AG10803 (cell line): ENCODE measurements around the gene POC5.
"Not testable (repeated sequence)": the region's sequence is repeated elsewhere in the genome, so short reads cannot be mapped to it uniquely, and the experiment has no call there.

Source experiments
- DNase-seq: peaks from one replicate; pipeline ENCODE4 v3.0.0; 2010; ENCODE audit warnings: low read depth
- H3K4me3 ChIP-seq: 2 replicates; pipeline ENCODE4 v1.5.1; 2011; ENCODE audit warnings: mild to moderate bottlenecking, low read length, control low read depth
- TF ChIP-seq, protein P1 (sequence below): conservative IDR thresholded peaks from 2 replicates; pipeline ENCODE4 v1.5.1; 2011; ENCODE audit warnings: mild to moderate bottlenecking, low read length, control low read depth, inconsistent platforms

POC5 gene

DNA sequence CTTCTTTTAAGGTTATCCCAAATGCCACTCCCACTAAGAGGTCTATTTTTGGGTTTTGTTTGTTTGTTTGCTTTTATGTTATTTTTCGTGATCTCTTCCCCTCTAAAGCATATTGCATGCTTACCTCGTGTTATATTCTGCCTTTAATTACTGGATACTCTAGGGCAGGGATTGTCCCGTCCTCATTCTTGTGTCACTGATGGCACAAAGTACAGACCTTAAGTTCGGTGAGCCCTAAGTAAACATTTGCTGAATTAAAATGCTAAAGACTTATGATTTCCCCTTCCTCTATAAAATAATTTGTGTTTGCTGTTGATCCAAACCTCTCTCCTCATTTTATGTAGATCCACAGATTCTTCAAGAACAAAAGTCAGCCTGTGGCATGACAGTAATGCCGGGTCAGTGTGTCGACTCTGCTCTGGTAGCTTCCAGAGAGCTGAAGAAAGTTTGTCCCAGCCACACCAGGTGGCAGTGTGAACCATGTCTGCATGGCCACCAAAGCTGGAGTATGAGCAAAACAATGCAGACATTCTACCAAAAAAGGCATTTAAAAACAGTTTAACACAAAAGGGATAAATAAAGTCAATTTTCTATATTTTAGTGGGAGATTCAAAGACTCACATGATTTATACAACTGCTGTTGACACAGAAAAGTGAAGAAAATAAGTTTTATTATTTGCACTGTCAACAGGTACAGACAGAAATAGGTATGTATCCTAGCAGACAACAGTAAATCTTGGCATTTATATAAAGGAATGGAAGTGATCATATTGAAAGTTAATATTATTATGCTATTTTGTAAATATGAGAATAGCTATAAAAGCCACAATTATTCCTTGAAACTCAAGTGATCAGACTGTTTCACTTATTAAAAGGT lies 17.9 kb upstream of the POC5 start:
- peak; percentile 3 for DNase-seq
- TF ChIP-seq, protein P1, sequence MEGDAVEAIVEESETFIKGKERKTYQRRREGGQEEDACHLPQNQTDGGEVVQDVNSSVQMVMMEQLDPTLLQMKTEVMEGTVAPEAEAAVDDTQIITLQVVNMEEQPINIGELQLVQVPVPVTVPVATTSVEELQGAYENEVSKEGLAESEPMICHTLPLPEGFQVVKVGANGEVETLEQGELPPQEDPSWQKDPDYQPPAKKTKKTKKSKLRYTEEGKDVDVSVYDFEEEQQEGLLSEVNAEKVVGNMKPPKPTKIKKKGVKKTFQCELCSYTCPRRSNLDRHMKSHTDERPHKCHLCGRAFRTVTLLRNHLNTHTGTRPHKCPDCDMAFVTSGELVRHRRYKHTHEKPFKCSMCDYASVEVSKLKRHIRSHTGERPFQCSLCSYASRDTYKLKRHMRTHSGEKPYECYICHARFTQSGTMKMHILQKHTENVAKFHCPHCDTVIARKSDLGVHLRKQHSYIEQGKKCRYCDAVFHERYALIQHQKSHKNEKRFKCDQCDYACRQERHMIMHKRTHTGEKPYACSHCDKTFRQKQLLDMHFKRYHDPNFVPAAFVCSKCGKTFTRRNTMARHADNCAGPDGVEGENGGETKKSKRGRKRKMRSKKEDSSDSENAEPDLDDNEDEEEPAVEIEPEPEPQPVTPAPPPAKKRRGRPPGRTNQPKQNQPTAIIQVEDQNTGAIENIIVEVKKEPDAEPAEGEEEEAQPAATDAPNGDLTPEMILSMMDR, result peak; percentile 37
- no peak overlapping the region for H3K4me3 ChIP-seq

DNA sequence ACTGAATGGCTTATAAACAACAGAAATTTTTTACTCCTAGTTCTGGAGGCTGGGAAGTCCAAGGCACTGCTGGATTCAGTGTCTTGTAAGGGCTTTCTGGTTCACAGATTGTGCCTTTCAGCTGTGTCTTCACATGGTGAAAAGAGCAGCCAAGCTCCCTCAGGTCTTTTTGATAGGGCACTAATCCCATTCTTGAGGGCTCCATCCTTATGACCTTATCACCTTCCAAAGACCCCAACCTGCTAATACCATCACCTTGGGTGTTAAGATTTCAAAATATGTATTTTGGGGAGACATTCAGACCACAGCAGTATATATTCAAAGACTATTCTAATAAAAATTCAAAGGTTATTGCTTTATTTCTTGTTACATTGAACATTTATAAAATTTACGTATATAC lies 16.5 kb upstream of the POC5 start:
- no peak for DNase-seq
- no peak overlapping the region for H3K4me3 ChIP-seq
- TF ChIP-seq, protein P1, result no peak

DNA sequence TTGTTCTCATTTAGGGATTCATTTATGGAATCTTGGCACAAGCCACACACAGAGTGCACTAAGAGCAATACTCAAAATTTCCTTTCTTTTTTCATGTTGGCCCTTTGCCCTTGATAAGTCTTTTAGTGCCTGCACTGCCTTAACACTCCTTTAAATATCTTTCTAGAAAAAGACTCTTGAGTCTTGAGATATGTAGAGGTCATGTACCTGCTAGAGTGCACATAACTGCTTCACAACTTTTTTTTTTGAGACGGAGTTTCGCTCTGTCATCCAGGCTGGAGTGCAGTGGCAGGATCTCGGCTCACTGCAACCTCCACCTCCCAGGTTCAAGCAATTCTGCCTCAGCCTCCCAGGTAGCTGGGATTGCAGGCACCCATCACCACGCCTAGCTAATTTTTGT lies 14.3 kb upstream of the POC5 start:
- DNase-seq, result not testable (repeated sequence)

DNA sequence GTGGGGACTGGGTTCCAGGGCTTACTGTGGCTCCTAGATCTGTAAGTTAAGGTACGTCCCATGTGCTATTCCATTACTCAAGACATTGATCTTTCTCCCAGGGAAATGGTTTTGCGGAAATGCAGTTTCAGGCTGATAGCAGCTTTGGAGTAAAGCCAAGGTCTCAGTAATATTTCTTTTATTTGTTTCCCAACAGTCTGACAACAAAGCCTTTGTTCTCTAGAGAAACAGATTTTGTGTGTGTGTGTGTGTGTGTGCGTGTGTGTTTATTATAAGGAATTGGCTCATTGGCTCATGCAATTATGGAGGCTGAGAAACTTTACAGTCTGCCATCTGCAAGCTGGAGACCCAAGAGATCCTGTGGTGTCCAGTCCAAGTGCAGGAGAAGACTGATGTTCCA lies 12.1 kb upstream of the POC5 start:
- DNase-seq, result no peak
- TF ChIP-seq, protein P1, result no peak
- H3K4me3 ChIP-seq, result no peak overlapping the region

More for the DNA sequence above, 14.3 kb upstream of the POC5 start:
- not testable (repeated sequence) for H3K4me3 ChIP-seq

DNA sequence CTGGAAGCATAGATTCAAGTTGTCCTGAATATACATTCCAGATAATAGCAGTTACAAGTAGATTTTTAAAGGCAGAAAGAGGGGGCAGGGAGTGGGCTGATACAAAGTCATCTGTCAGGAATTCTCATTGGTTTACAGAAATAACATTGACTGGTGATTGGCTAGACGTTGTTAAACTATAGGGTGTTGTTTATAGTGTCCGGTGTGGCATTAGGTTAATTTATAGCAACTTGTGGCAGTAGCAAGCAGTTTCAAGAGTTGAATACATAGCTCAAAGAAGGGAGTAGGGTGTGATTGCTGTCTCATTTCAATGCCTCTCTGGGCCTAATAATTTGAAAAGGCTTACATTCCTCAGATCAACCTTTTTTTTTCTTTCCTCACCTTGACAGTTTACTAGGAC lies 10.7 kb upstream of the POC5 start:
- no peak for DNase-seq
- TF ChIP-seq, protein P1, result no peak
- no peak overlapping the region for H3K4me3 ChIP-seq

DNA sequence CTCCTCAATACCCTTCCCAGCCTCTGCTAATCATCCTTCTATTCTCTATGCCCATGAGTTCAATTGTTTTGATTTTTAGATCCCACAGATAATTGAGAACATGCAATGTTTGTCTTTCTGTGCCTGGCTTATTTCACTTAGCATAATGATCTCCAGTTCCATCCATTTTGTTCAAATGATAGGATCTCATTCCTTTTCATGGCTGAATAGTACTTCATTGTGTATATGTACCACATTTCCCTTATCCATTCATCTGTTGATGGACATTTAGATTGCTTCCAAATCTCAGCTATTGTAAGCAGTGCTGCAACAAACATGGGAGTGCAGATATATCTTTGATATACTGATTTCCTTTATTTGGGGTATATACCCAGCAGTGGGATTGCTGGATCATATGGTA lies 9.0 kb upstream of the POC5 start:
- not testable (repeated sequence) for H3K4me3 ChIP-seq, DNase-seq

DNA sequence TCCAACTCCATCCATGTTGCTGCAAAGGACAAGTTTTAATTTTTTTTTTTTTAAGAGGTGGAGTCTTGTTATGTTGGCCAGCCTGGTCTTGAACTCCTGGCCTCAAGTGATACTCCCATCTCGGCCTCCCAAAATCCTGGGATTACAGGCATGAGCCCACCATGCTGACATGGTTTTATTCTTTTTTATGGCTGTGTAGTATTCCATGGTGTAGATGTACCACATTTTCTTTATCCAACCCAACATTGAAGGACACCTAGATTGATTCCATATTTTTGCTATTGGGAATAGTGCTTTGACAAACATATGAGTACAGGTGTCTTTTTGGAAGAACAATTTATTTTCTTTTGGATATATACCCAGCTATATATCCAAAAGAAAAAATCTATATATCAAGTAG lies 6.1 kb upstream of the POC5 start:
- TF ChIP-seq, protein P1, result no peak
- no peak for DNase-seq

DNA sequence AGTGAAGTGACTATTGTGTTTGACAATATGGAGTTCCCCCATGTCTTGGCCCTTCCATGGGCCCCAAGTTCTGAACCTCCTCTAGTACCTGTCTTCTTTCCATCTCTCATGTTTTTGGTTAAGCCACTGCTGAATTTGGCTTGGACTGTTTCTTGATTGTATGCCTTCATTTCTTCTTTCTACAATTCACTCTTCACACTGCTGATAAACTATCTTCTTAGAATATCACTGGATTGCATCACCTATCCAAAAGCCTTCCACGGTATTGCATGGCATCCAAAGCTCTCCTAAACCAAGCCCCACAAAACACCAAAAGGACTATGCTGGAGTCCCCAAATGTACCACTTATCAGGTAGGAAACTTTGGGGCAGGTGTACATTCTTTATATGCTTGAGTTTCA lies 4.3 kb upstream of the POC5 start:
- TF ChIP-seq, protein P1, result no peak
- no peak for DNase-seq
- H3K4me3 ChIP-seq, result no peak overlapping the region

More for the DNA sequence above, 6.1 kb upstream of the POC5 start:
- H3K4me3 ChIP-seq, result no peak overlapping the region
